Ishikawa (cell line): ENCODE measurements around the gene SLC26A4.

Experiments used
- CREB1 ChIP-seq: IDR thresholded peaks from 2 replicates; pipeline ENCODE4 v1.6.1; 2012; ENCODE audit warnings: low read depth
- EP300 ChIP-seq: IDR thresholded peaks from 2 replicates; pipeline ENCODE4 v1.6.1; 2012; ENCODE audit warnings: borderline replicate concordance
- MAX ChIP-seq: IDR thresholded peaks from 2 replicates; pipeline ENCODE4 v1.6.1; 2012
- NFIC ChIP-seq: IDR thresholded peaks from 2 replicates; pipeline ENCODE4 v1.6.1; 2012
- REST ChIP-seq: IDR thresholded peaks from 2 replicates; pipeline ENCODE4 v1.6.1; 2012; ENCODE audit warnings: low read depth, mild to moderate bottlenecking
- TAF1 ChIP-seq: IDR thresholded peaks from 2 replicates; pipeline ENCODE4 v1.6.1; 2012; ENCODE audit warnings: low read depth, mild to moderate bottlenecking
- ZBTB7A ChIP-seq: IDR thresholded peaks from 2 replicates; pipeline ENCODE4 v1.6.1; 2012; ENCODE audit warnings: low read depth

- TF ChIP-seq ZBTB7A (no peak), CREB1 (no peak), MAX (no peak), NFIC (no peak), EP300 (no peak), TAF1 (no peak), REST (no peak)
Observed at GRCh38 chr7:107643938-107644308, 16.7 kb upstream of the SLC26A4 start.
